ENCODE results near the gene ZNF768.
"Not testable (repeated sequence)": the region's sequence is repeated elsewhere in the genome, so short reads cannot be mapped to it uniquely, and the experiment has no call there.

The ZNF768 gene

DNA sequence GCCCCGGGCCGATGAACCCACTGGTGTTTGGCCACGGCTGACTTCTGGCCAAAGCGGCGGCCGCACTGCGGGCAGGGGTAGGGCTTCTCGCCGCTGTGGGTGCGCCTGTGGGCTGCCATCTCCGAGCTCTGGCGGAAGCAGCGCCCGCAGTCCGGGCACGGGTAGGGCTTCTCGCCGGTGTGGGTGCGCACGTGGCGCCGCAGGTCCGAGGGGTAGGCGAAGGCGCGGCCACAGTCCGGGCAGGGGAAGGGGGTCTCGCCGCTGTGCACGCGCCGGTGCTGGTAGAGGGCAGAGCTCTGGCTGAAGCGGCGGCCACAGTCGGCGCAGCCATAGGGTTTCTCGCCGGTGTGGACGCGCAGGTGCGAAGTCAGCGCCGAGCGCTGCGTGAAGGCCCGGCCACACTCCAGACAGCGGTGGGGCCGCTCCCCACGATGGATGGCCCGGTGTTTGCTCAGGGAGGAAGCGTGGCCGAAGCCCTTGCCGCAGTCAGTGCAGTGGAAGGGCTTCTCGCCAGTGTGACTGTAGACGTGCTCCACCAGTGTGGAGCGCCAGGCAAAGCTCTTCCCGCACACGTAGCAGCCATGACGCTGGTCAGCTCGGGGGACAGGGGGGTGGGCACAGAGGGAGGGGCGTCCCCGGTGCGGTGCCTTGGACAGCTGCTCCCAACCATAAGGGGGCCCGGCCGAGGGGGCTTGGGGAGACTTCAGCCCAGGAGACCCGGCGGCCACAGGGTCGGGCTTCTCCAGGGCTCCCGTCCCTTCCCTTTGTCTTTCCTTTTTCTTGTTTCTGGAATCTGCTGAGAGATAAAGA lies 29.2 kb upstream of the ZNF768 start:
- DNase-seq, result no peak

DNA sequence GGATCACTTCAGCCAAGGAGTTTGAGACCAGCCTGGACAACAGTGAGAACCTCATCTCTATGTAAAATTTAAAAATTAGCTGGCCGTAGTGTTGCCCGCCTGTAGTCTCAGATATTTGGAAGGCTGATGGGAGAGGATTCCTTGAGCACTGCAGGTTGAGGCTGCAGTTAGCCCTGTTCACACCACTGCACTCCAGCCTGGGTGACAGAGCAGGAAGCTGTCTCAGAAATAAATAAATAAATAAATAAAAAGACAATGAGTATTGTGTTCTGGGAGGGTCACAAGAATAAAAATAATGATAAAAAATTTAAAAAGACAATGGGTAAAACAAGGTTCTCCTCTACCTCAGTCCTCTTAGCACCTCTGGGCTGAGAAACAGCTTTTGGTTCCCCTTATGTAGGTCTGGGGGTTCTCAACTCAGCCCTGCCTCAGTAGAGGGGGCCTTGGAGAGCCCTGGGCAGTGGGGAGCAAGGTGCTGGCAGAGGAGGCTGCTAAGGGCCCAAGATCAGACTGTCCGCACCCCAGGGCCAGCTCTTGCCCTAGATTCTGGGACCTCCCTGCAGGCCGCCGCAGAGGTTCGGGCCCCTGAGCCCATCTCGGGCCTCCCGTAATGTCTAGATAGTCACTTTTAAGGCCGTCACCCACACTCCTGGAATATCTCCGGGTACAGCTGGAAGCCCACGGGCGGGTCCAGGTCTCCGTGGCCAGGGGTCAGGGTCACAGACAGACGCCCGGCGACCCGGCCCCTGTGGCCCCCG lies 28.4 kb upstream of the ZNF768 start:
- DNase-seq, result no peak

DNA sequence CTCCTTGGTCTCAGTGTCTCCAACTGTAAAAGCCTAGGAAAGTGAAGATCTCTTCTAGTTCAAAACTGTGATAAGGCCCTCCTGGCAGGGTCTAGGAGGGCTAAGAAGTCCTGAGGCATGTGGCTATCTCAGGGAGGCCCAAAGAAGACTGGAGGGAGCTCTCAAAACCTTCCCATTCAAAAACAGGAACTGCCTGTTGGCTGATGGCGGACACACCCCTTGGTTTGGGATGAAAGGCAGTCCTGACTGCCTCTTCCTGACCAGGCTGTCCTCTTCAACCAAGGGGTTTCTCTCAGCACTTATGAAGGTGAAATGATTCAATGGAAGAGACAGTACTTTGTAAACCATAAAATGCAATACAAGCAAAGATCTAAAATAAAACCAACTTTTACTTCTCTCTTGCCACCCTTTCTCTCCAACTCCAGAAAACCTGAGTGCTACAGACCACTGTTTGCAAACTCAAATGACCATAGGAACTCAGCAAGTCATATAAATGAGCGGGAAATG lies 27.1 kb upstream of the ZNF768 start:
- DNase-seq, result no peak

DNA sequence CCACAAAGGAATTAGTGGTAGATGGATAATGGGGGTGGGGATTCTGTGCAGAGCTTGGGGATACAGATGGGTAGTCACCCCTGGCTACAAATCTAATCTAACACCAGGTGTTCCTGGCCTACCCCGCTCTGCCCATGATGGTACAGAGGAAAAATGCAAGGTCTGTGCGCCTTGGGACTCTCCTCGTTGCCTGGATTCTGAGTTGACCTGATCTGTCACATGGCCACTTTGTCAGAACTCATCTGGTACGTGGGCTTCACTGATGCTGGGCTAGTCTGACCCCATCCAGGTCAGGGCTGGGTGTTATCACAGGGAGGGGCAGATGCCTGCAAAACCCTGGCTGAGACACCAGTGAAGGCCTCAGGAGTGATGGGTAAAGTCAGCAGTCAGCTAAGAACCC lies 26.6 kb upstream of the ZNF768 start:
- DNase-seq, result no peak

DNA sequence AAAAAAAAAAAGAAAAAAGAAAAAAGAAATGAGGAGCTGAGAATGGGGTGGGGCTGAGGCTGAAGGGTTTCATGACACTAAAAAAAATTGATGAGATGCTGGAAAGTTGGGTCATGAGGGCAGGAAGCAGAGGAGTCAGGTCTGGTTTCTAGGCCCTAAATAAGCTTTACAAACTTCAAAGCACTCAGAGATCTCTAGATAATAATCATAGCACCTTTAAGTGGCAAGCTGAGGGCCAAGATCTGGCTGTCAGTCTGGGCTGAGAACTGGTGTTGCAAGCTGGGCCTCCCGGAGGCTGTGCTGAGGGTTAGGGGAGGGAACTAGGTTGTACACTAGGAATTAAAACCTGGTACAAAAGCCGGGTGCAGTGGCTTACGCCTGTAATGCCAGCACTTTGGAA lies 25.4 kb upstream of the ZNF768 start:
- DNase-seq, result no peak

DNA sequence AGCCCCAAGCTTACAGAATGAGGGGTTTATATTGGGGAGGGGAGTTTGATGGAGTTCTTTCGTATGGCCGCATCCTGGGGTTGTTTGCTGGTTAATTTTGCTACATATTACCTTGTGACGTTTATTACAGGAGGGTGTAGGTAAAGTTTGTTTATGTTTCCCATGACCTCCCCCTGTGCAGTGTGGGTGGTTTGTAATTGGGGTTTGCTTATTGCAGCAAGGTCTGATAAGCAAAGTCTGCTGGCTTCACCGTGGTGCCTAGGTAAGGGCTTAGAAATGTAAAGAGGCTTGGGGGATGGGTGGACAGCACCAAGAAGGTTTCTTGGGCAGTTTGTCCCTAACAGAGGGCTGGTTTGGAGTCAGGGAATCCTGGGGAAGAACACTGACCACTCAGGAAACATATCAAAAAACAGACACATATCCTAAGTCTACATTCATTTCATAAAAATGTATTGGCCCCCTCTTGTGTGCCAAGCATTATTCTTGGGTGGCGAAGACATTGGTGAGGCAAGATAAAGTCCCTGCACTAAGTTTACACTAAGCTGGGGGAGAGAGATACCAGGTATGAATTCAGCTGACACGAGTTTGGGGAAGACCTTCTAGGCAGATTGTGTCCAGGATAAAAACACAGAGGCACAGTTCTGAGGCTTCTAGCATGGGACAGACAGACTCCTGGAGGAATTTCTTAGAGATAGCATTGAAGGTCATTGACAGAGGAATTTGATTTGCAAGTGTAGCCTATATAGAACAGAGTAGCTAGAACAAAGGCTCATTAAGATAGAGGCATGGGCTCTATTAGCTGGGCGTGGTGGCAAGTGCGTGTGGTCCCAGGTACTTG lies 22.3 kb upstream of the ZNF768 start:
- no peak for DNase-seq

DNA sequence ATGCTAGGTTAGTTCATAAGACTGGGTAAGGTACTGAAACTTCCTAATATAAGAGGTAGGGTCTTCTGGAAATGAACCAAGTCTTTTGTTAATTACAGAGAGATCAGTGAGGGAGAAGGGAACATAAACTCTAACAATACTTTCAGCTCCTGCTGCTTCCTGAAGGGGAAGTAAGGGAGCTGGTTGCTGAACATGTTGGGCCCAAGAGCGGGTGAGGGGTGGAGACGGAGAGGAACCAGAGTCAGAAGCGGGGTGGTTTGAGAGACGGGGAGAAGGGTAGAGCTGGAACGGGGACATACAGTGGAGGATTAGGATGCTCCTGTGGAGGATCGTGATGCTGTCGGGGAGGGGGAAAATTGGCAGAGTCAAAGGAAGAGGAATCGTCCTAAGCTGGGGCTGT lies 19.7 kb upstream of the ZNF768 start:
- DNase-seq, result no peak

DNA sequence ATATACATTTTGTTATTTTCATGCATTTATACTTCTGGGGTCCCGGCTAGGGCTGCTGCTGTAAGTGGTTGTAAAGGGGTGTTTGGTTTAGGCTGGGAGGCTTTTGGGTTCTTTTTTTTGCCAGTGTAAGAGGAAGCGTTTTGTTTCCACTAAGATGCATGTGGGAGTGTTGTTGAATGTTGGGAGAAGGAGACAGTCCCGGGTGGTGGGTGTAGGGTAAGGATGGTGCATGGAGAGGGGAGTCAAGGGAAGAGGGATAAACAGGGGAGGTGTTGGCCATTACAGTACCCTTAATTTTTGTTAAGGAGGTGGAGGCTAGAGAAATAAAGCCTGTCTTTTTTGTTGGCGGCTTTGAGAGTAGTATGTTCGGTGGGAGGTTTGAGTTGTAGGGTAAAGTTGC lies 16.7 kb upstream of the ZNF768 start:
- DNase-seq, result no peak

DNA sequence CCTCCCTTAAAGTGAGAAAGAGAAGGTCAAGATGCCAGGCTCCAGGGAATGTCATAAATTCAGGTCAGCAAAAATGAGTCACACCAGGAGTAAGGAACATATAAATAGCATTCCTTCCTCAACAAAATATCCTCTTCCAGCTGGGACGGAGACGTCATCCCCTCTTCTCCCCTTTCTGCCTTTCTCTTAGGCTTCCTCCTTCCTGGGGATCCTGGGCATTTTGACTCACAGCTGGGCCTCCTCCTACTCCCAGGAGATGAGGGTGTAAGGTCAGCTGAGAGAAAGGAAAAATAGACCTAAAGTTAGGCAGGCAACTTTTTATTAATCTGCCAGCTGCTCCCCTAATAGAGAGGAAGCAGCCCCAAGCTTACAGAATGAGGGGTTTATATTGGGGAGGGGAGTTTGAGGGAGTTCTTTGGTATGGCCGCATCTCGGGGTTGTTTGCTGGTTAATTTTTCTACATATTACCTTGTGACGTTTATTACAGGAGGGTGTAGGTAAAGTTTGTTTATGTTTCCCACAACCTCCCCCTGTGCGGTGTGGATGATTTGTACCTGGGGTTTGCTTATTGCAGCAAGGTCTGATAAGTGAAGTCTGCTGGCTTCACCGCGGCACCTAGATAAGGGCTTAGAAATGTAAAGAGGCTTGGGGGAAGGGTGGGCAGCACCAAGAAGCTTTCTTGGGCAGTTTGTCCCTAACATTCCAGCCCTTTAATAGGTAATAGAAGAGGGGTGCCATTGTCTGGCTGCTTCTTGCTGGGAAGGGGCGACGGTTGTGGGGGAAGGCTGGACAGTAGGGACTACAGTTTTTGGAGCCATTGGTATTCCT lies 15.3 kb upstream of the ZNF768 start:
- DNase-seq, result no peak

DNA sequence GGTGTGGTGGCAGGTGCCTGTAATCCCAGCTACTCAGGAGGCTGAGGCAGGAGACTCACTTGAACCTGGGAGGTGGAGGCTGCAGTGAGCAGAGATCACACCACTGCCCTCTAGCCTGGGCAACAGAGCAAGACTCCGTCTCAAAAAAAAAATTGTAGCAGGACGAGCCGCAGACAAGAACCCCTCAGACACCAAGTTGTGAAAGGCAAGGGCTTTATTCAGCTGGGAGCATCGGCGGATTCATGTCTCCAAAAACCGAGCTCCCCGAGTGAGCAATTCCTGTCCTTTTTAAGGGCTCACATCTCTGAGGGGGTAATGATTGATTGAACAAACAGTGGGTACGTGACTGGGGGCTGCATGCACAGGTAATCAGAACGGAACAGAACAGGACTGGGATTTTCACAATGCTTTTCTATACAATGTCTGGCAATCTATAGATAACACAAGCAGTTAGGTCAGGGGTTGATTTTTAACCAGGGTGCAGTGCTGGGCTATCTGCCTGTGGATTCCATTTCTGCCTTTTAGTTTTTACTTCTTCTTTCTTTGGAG lies 14.6 kb upstream of the ZNF768 start:
- DNase-seq, result not testable (repeated sequence)

DNA sequence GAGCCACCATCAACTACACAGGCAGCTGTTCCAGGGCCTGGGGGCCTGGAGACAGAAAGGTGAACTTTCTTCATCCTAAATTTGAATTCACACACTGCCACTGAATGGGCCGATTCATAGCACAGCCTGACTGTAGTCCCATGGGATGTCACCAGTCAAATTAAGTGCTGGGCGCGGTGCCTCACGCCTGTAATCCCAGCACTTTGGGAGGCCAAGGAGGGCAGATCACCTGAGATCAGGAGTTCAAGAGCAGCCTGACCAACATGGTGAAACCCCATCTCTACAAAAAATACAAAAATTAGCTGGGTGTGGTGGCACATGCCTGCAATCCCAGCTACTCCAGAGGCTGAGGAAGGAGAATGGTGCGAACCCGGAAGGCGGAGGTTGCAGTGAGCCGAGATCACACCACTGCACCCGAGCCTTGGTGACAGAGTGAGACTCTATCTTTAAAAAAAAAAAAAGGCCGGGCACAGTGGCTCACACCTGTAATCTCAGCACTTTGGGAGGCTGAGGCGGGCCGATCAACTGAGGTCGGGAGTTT lies 13.7 kb upstream of the ZNF768 start:
- not testable (repeated sequence) for DNase-seq

DNA sequence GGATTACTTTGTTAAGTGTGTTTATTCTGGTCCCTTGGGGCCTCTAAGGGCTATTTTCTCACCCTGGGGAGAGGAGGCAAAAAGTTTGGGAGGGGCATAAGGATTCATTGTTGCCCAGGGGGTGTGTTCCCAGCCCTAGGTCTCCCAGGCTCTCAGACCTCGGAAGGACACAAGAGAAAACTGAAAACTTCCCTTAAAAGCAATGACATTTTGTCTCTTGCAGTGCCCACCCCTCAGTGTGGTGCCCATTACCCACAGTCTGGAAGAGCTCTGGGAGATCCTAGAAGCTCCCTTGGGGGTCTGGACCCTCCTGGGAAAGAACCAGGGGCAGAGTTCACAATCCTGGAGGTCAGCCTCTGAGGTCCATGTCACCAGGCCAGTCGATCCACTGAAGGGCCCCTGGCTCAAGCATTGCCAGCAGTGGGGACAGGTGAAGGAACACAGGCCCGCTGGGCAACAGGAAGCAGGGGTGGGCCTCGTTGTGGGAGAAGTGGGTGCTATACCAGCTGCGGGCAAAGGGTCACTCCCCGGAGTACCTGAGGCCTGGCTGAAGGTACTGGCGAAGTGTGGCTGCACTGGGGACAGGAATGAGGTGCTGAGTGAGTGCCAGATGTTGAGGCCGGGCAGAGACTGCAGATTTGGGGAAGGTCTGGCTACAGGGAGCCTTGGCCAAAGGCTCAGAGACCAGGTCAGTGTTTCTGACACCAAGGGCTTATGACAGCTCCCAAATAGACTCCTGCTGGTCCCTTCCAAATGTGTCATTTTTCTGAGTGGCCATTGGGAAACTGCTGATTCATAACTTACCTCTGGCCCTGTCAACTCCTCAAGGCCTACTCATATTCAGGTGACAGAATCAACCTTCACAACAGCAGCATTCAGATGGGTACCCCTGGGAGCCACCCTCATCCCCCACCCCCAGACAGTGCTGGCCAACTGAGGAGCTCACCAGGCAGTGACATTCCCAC lies 12.9 kb upstream of the ZNF768 start:
- DNase-seq, result no peak

DNA sequence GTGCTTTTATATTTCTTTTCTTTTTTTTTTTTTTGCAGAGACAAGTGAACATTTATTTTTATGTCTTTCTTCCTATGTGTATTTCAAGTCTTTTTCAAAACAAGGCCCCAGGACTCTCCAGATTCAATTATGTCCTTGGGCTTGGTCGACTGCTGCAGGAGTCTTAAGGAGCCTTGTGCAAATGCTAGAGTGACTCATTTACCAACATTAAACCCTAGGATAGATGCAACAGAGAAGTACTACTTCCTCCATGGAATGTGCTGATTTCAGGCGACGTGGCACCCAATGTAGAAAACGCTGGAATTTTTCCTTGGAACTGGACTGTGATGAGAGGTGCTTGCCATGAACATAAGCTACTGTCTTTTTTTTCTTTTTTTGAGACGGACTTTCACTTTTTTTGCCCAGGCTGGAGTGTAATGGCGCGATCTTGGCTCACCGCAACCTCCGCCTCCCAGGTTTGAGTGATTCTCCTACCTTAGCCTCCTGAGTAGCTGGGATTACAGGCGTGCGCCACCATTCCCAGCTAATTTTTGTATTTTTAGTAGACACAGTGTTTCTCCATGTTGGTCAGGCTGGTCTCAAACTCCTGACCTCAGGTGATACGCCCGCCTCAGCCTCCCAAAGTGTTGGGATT lies 10.1 kb upstream of the ZNF768 start:
- not testable (repeated sequence) for DNase-seq

DNA sequence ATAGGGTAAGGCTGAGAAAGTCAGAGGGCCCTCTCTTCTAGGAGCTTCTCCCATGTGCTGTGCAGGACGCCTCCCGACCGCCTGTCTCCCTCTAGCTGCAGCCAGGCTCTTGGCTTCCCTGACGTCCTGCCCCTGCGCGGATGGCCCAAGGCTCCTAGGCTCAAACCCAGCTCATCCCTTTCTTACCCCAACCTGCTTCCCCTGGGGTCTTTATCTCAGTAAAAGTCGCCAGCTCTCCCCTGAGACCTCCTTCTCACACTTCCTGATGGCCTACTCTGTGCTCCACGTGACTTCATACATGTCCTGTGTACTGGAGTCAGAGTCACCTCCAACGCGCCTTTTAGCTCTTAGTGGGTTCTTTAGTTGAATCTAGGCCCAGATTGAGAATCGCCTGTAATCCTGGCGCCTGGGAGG lies 9.4 kb upstream of the ZNF768 start:
- no peak for DNase-seq

DNA sequence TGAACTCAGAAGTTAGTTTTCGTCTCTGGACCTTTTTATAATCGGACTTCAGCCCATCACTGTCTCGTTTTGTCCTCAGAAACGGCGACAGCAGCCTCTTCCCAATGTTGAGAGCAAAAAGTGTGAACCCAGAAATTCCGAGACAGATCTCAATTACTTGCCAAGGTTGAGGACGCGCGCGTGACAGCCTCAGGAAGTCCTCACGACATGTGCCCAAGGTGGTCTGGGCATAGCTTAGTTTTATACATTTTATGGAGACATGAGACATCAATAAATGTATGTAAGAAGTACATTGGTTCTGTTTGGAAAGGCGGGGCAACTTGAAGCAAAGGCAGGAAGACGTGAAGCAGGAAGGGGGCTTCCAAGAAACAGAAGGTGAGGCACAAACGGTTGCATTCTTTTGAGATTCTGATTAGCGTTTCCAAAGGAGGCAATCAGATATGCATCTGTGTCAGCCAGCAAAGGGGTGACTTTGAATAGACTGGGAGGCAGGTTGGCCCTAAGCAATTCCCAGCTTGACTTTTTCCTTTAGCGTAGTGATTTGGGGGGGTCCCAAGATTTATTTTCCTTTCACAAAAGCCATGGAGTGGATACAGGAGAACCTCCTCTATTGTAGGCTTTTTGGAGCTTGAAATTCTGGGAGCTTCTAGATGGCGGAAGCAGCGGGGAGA lies 8.9 kb upstream of the ZNF768 start:
- DNase-seq, result no peak

DNA sequence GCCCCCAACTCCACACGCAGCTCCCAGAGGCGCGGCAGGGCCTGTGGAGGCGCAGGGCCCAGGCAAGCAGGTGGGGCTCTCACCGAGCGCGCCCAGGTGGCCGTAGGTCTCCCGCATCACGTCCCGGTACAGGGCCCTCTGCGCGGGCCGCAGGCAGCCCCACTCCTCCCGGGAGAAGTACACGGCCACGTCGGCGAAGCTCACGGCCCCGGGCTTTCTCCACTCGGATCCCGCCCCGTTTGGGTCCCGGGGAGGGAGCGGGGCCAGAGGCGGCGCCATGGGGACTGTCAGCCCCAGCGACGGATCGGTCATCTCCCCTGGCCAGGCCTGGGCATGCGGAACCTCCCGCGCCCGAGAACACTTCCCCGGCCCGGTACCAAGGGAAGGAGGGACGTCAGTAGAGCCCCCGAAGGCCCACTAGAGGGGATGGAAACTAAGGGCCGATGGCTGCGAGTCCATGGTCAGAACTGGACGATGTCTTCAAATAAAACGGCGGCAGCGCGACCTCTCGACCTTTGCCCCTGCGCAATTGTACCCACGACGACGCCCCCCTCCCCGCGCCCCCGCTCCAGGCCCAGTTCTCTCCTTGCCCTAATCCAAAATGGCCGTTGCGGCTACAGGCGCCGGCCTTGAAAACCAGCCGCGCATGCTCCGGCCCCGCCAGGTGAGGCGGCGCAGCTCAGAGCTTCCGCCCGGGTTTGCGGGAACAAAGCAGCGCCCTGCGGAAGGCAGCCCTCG lies 8.2 kb upstream of the ZNF768 start, which contains the start of gene ZNF747:
Gene ZNF747 (minus strand): TSS at position 491 of the 738 bp plus-strand sequence. CDS start 179 bp downstream, at position 312.
- DNase-seq, result peak; percentile 76

DNA sequence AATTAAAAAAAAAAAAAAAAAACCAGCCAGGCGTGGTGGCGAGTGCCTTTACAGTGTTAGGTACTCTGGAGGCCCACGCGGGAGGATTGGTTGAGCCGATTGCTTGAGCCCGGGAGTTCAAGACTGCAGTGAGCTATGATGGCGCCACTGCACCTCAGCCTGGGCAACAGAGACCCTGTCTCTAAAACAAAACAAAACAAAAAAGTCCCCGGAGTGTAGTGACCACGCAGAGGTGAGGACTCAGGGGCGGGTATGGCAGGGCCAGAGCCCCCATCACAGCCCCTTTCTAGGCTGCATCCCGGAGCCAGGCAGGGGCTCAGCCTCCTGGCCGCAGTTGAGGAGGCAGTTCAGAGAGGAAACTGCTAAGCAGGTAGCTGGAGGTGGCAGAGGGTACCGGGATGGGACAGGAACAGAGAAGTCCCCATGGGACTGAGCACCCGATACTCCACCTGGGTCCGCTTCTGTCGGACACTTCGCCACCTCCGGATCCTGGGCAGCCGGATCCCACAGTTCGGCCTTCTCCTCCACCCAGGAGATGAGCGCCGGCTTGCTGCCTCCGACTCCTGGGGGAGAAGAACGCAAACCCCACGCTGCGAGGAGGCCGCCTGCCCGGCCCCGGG lies 7.5 kb upstream of the ZNF768 start:
- DNase-seq, result no peak

DNA sequence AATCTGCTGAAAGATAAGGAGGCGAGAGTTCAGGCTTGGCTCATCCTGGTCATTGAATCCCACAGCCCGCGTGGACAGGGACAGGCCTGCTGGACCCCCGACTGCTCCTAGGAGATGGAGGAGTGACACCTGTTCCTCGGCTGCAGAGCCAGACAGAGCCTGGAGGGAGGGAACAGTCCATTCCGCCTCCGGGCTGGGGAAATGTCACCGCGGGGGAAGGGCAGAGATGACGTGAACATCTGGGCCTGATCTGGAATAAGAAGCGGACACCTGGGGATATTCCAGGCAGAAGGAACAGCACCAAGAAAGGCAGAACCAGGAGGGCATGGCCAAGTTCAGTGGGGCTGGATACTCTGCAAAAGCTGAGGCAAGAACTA lies 6.8 kb upstream of the ZNF768 start:
- no peak for DNase-seq
